Measurements from ENCODE around the gene TCN2.

DNA sequence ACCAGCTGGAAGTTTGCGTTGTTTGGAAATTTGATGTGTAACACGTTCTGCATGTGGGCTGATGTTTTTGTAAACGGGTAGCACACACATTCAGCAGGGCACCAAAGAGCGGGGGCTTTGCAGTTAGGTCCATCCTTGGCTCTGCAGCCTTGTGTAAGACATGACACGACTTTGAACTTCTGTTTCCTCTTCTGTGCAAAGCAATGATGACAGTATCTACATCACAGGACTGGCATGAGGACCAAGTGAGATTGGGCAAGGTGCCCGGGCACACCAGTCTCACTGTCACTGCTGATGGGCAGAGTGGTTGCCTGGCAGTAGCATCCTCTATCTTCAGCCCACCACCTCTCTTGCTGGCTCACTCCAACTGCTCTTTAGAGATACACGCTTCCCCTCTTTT is 3.3 kb downstream of the TCN2 start:
- TF ChIP-seq, protein P1, sequence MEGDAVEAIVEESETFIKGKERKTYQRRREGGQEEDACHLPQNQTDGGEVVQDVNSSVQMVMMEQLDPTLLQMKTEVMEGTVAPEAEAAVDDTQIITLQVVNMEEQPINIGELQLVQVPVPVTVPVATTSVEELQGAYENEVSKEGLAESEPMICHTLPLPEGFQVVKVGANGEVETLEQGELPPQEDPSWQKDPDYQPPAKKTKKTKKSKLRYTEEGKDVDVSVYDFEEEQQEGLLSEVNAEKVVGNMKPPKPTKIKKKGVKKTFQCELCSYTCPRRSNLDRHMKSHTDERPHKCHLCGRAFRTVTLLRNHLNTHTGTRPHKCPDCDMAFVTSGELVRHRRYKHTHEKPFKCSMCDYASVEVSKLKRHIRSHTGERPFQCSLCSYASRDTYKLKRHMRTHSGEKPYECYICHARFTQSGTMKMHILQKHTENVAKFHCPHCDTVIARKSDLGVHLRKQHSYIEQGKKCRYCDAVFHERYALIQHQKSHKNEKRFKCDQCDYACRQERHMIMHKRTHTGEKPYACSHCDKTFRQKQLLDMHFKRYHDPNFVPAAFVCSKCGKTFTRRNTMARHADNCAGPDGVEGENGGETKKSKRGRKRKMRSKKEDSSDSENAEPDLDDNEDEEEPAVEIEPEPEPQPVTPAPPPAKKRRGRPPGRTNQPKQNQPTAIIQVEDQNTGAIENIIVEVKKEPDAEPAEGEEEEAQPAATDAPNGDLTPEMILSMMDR (IDR thresholded peaks at IDR 0.05): no peak
- TF ChIP-seq EP300 (IDR thresholded peaks at IDR 0.05): no peak
- peak in 1 of 2 donors; percentile 22 for TF ChIP-seq POLR2AphosphoS5 (IDR thresholded peaks at IDR 0.05)
- no peak for TF ChIP-seq POLR2A (IDR thresholded peaks at IDR 0.05; ENCODE audit: low read depth)

All from esophagus muscularis mucosa (tissue), 4 donors.